SKM-1 (cell line): Measurements from ENCODE around the gene ASPM.
"Not testable (repeated sequence)": the region's sequence is repeated elsewhere in the genome, so short reads cannot be mapped to it uniquely, and the experiment has no call there.

Source experiments
- DNase-seq: peaks from one replicate; lab custom pipeline; 2025; ENCODE audit not compliant: unreplicated experiment; lab: John Stamatoyannopoulos, UW

Gene ASPM

DNA sequence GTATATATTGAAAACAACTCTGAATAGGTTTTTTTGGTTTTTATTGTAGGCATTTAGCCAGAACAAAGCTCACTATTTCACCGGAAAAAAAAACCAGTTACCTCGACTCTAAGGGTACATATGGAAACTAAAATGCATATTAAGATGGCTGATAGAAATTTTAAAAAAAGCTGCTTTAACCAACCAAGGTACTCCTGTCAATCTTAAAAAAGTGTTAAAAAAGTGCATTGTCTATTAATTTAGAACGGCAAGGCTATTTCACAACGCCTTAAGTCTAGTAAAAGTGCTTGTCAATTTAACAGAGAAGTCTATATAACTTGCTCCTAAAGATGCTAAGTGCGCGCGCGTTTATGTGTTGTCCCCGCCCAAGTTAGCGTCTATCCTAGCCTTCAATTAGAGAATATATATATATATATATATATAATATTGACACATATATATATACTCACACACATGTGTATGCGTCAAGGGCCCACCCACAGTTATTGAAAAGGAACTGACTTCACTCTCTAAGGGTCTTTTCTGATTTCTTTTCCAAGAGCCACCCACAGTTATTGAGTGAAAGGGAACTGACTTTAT lies 934 bp downstream of the ASPM start:
- DNase-seq: no peak

- DNase-seq: no peak
These were observed 1.7 kb downstream of the ASPM start for GRCh38 chr1:197144570-197145325.

- DNase-seq: no peak
These were observed 3.2 kb downstream of the ASPM start for GRCh38 chr1:197143276-197143675.

GRCh38 chr1:197141575-197141974 lies 4.9 kb downstream of the ASPM start:
- no peak for DNase-seq

GRCh38 chr1:197140121-197140520 lies 6.3 kb downstream of the ASPM start:
- DNase-seq: no peak

GRCh38 chr1:197139169-197139568 lies 7.3 kb downstream of the ASPM start:
- no peak for DNase-seq

GRCh38 chr1:197137322-197137721 lies 9.1 kb downstream of the ASPM start:
- no peak for DNase-seq

DNA sequence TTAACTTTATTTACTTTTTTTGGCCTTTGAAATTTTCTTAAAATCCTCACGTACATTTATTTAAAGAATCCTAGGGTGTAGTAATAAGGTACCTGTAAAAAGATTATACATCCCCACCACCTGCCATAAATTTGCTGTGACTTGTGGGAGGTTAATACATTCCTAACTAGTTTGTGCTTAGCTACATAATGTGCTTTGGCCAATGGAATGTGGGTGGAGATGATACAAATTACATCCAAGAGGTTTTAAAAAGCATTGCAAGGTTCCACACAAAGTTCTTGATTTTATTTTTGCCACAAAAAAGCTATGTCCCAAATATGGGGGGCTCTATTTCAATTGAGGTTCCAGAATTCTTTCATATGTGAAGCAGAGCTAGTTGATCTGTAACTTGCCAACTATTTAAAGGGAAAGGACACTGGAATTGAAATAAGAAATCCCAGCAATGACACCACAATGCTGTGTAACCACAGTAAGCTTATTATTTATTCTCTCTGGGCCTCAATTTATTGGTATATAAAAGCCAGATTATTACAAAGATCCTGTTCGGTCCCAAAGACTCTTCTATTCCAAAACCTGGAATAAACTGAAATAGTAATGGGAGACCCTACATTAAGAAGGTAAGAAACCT lies 15.7 kb downstream of the ASPM start:
- no peak for DNase-seq

DNA sequence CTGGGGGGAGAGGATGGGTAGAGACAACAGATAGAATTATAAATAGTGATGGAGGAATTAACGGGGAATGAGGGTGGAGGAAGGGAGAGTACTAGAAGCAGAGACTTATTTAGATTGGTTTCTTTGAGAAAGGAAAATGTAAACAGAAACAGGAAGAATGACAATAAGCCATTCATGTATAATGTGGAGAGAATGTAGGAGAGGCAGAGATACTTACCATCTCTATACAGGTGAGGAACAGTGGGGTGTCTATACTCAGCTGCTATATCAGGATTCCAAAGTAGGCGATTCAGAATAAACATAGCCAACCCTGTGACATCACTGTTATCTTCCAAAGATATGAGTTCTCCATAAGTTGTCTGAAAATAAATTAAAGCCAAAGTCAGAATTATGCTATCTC lies 16.8 kb downstream of the ASPM start:
- DNase-seq: no peak

DNA sequence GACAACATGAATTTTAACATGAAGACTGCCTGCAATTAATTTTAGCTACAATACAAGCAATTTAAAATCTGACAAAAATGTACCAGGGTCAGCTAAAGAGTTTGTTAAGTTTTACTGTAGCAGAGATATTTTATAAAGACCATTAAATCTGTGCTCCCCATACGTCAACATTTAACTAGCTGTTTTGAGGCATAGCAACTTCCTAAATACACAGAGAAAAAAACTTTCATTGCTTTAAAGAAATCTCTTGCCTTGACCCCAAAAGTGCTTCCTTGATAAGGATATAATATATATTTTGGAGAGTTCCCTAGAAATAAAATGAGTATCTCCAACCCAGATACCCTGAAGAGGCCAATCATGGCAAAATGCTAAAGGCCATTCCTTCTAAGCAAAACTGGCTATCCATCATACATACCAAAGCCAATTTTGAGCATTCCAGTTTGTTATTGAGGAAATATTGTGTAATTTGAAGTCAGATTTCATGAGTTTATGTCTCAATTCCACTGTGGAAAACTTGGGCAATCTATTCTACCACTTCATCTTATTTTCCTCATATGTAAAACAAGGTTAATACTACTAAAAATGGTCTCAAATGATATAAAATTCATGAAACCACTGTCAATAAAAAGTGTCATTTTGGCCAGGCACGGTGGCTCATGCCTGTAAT lies 19.1 kb downstream of the ASPM start:
- DNase-seq: no peak

DNA sequence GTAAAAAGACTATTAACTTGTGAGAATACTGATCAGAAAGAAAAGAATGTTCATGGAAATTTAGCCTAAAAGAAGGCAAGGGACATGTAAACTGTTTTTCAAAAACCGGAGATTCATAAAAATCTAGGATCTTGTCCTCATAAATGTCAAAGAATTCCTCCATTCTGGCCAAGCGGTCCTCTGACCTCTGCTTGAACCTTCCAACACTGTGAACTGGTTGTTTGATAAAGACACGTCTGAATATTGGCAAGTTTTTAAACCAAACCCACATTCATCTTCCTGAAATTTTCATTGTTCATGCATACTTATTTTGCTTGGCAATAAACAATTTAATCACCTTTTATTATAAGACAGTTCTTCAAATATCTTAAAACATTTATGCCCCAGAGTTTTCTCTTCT lies 19.8 kb downstream of the ASPM start:
- no peak for DNase-seq

DNA sequence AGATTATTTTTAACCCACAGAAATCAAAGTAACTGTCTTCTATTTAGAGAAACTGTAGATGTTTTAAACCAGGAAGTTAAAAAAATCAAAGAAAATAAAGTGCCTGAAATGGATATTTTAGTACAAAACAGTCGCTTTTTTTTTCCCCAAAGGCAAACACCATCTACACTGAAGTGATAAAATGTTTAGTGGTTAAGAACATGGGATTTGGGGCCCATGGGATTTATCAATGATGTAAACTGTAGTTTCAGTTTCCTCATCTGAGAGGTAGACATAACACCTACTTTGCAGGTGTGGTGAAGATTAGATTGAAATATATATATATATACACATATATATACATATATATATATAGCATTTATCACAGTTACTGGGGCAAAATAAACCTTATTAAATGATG lies 22.1 kb downstream of the ASPM start:
- DNase-seq: no peak

GRCh38 chr1:197116156-197116555 lies 30.3 kb downstream of the ASPM start:
- no peak for DNase-seq

DNA sequence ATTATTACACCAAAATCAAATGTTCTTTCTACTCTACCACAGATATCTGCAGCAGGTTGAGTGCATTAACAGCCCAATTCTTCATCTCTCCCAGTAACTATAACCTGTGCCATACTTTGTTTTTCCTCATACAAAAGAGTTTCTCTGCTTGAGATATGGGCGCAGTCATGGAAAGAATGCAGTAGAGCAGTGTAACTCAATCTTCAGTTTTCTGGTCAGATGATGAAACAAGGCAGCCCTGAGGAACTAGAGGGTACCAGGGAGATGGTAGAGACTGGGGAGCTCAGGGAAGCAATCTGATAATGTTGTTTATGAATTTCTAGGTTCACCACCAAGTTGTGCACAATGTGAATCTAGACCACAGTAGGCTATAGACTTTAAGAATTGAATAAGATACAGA lies 39.6 kb downstream of the ASPM start:
- DNase-seq: no peak

DNA sequence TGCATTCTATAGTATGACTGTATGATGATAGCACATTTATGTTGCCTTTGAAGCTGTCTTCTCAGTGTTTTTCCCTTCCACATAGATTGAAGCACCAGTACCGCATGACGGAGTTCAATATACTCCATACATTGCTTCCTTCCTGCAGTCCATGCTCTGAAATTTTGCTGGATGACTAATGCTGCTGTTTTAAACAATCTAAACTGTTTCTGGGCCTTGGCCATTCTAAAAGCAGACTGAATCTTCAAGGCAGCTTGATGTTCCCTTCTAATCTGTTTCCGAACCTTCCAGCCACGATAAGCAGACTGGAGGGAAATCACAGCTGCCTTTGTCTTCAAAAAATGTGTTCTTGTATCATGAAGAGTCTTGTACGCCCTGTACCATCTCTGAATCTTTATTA lies 43.2 kb downstream of the ASPM start:
- no peak for DNase-seq

DNA sequence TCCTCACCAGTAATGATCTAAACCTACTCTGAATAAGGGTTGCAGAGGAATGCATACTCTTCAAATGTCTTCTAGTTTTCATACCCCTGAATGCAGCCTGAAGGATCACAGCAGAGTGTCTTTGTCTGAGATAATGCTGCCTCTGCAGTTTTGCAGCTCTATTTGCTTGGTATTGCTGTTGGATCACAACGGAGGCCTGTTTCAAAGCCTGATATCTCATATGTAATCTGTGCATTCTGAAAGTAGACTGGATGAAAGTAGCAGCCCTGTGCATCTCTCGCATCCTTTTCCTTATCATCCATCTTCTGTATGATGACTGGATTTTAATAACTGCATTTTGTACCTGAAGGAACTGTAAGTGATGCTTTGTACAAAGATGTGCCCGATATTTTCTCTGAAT lies 44.5 kb downstream of the ASPM start:
- DNase-seq: no peak

GRCh38 chr1:197100677-197101076 lies 45.8 kb downstream of the ASPM start:
- DNase-seq: no peak

DNA sequence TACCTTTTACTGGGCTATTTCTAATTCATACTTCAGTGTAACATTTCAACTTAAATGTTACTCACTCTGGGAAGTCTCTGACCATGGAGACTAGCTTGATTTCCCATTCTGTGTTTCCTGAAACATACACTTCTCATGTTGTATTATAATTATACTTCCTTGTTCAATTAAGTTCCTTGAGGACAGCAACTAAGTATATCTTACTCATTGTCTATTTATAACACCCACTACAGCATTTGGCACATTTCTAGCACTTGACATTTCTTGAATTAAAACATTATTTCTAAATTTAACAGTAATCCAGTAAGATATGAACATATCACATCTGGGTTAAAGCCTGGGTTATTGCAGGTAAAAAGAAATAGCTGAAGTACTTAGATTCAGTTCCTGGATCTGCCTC lies 47.0 kb downstream of the ASPM start:
- DNase-seq: no peak

GRCh38 chr1:197096971-197097370 lies 49.5 kb downstream of the ASPM start:
- DNase-seq: not testable (repeated sequence)

GRCh38 chr1:197096137-197096536 lies 50.3 kb downstream of the ASPM start:
- DNase-seq: no peak

DNA sequence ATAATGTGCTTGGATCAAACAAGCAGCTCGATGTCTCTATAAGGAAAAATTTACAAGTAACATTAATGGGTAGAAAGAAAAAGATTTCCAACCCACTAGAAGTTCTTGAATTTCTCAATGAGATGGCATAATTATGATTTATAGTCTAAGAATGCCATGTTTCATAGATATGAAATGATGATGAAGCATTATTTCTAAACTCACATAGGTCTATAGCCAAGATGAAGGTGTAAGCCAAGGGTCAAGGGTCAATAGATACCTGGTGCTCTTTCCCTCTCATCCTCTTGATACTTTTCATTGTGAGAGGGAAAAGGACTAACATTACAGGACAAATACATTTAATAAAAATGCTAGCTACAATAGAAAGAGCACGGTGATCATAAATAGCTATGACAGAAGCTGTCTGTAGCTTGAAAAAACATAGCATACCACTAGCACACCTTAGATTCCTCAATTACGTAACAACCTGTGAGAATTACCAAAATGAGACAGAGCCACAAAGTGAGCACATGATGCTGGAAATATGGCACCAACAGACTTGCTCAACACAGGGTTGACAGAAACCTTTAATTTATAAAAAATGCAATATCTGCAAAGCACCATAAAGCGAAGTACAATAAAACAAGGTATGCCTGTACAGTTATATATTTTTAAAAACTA lies 53.1 kb downstream of the ASPM start:
- DNase-seq: no peak
